K562 (cell line): ENCODE results near the gene NQO2. TPM values are rescaled to one million over a fixed set of nuclear protein-coding genes. Genes with fewer than 3 reads are reported as not detected.
A peak's percentile ranks its signal among the peaks of the same experiment; 100 is the strongest.

ENCODE experiments used
- ATAC-seq: fragments of 200-7000 bp; cut with Tn5 transposase; 3 replicates; pipeline ENCODE4 v1.9.1; 2020; ENCODE audit warnings: moderate library complexity
- BruUV-seq: library from RNA; stranded (reverse); fragments of 400-500 nt; replicated peaks from 2 replicates; lab custom pipeline; 2021; lab: Mats Ljungman, UMichigan
- CTCF ChIA-PET: fragments of 300-600 bp; formaldehyde crosslinking; extraction: SDS; loops from one replicate; lab custom pipeline; 2021; ENCODE audit warnings: low intra/inter-chr PET ratio; lab: Yijun Ruan, JAX
- POLR2A ChIA-PET: fragments of 300-600, 350-650 bp; sonication (Branson Sonifier 250); formaldehyde crosslinking; extraction: SDS; loops from one replicate; lab custom pipeline; 2021; ENCODE audit warnings: antibody characterized with exemption, inconsistent platforms; lab: Yijun Ruan, JAX
- DNase-seq, 4 experiments: peaks; one replicate each; pipeline versions ENCODE4 v3.0.0 to v3.0.0-alpha.2; 2011 to 2018; ENCODE audit warnings: low spot score in 3 of 4, mixed read lengths in 3 of 4; ENCODE audit errors: extremely low read depth in 1 of 4
- FAIRE-seq: peaks from 2 replicates; lab custom pipeline; 2011; peaks lifted over from hg19 to GRCh38; lab: Jason Lieb, UNC
- H2AFZ ChIP-seq: 2 replicates; pipeline ENCODE4 v1.6.0; 2011; ENCODE audit warnings: low read depth, low read length, control low read depth, inconsistent platforms
- H3K27ac ChIP-seq: fragments of 200-600 bp; 3 replicates; pipeline ENCODE4 v1.8.0; 2011; ENCODE audit warnings: low read depth, mild to moderate bottlenecking, control low read depth, inconsistent platforms, low read length, moderate library complexity, mixed read lengths; ENCODE audit errors: extremely low read depth
- H3K27me3 ChIP-seq, 2 experiments: fragments of 300-600 bp in 1 of 2; 2 replicates in 1 of 2; 3 replicates in 1 of 2; pipeline versions ENCODE4 v1.6.0 to v1.8.0; 2011; ENCODE audit warnings: inconsistent platforms in 2 of 2, low read length in 2 of 2, mild to moderate bottlenecking in 1 of 2, mixed read lengths in 1 of 2, moderate library complexity in 1 of 2; ENCODE audit not compliant: control insufficient read depth in 2 of 2, insufficient read depth in 2 of 2
- H3K36me3 ChIP-seq: fragments of 300-600 bp; 3 replicates; pipeline ENCODE4 v1.8.0; 2011; ENCODE audit warnings: mild to moderate bottlenecking, low read length, inconsistent platforms; ENCODE audit not compliant: control insufficient read depth, insufficient read depth
- H3K4me1 ChIP-seq, 2 experiments: fragments of 200-600 bp in 1 of 2; replicated peaks in 1 of 2; 2 replicates in 1 of 2; 3 replicates in 1 of 2; pipeline versions ENCODE4 v1.5.1 to v1.8.0; 2011; ENCODE audit warnings: inconsistent platforms in 2 of 2, low read length in 2 of 2, mild to moderate bottlenecking in 1 of 2, mixed read lengths in 1 of 2, moderate library complexity in 1 of 2; ENCODE audit not compliant: control insufficient read depth in 2 of 2, insufficient read depth in 2 of 2
- H3K4me2 ChIP-seq: 2 replicates; pipeline ENCODE4 v1.6.1; 2011; ENCODE audit warnings: low read length, control low read depth, inconsistent platforms, mixed read lengths; ENCODE audit not compliant: insufficient read depth
- H3K4me3 ChIP-seq: fragments of 200-600 bp; sonication (generic), shearing (Covaris generic); 2 replicates; pipeline ENCODE4 v1.5.1; 2016; ENCODE audit warnings: control low read depth, inconsistent platforms
- H3K79me2 ChIP-seq: fragments of 200-600 bp; 3 replicates; pipeline ENCODE4 v1.8.0; 2011; ENCODE audit warnings: low read length, inconsistent platforms; ENCODE audit not compliant: control insufficient read depth, insufficient read depth
- H3K9ac ChIP-seq, 2 experiments: 2 replicates each; pipeline versions ENCODE4 v1.6.0 to v1.6.1; 2011; ENCODE audit warnings: low read depth in 2 of 2, low read length in 2 of 2, control low read depth in 1 of 2, inconsistent platforms in 1 of 2, mild to moderate bottlenecking in 1 of 2, mixed read lengths in 1 of 2; ENCODE audit not compliant: insufficient read depth in 1 of 2
- H3K9me1 ChIP-seq: one replicate; pipeline ENCODE4 v1.6.0; 2011; ENCODE audit warnings: inconsistent platforms, mild to moderate bottlenecking, low read length, moderate library complexity; ENCODE audit not compliant: control insufficient read depth, insufficient read depth
- H3K9me3 ChIP-seq: replicated peaks from 2 replicates; pipeline ENCODE4 v1.5.1; 2011; ENCODE audit warnings: low read depth, low read length, inconsistent platforms; ENCODE audit not compliant: control insufficient read depth, insufficient read depth
- H4K20me1 ChIP-seq: replicated peaks from 2 replicates; pipeline ENCODE4 v1.6.1; 2011; ENCODE audit warnings: low read length, inconsistent platforms, mixed read lengths; ENCODE audit not compliant: control insufficient read depth, insufficient read depth
- CHAMP1 ChIP-seq: fragments of 450-650 bp; IDR thresholded peaks from 2 replicates; pipeline ENCODE4 v1.6.1; 2016; ENCODE audit warnings: mild to moderate bottlenecking
- E2F6 ChIP-seq, 2 experiments: IDR thresholded peaks; 2 replicates each; pipeline ENCODE4 v1.6.1; 2011; ENCODE audit warnings: borderline replicate concordance in 1 of 2, control low read depth in 1 of 2, low read depth in 1 of 2, low read length in 1 of 2, mild to moderate bottlenecking in 1 of 2, mixed read lengths in 1 of 2, moderate library complexity in 1 of 2; ENCODE audit not compliant: insufficient read depth in 1 of 2, insufficient read length in 1 of 2, poor library complexity in 1 of 2, severe bottlenecking in 1 of 2; ENCODE audit errors: extremely low read depth in 1 of 2
- GTF2F1 ChIP-seq: IDR thresholded peaks from 2 replicates; pipeline ENCODE4 v1.6.1; 2011; ENCODE audit warnings: low read depth, low read length, improper control_type of control experiment
- KLF1 ChIP-seq: fragments of 450-650 bp; IDR thresholded peaks from 2 replicates; pipeline ENCODE4 v1.6.1; 2016; ENCODE audit warnings: missing genetic modification characterization, missing compliant biosample characterization
- NR4A1 ChIP-seq, 2 experiments: fragments of 250-450 bp in 1 of 2; fragments of 450-650 bp in 1 of 2; sonication (Bioruptor Pico) in 1 of 2; IDR thresholded peaks; 2 replicates each; pipeline versions ENCODE4 v1.4.0 to v1.6.1; 2016 to 2020; ENCODE audit warnings: mild to moderate bottlenecking in 2 of 2, missing compliant biosample characterization in 1 of 2, missing genetic modification characterization in 1 of 2, moderate library complexity in 1 of 2
- REST ChIP-seq, 2 experiments: fragments of 450-650 bp; formaldehyde crosslinking in 1 of 2; IDR thresholded peaks; 2 replicates each; pipeline versions ENCODE4 v1.4.0 to v1.6.1; 2014 to 2020; ENCODE audit warnings: mild to moderate bottlenecking in 2 of 2, borderline replicate concordance in 1 of 2, low read depth in 1 of 2
- WGBS: fragments of 100-300 bp; shearing (Covaris generic); methylation state at CpG from one replicate; pipeline ENCODE4 v1.1.6; 2016; ENCODE audit warnings: low coverage, mixed read lengths; ENCODE audit not compliant: insufficient coverage; ENCODE audit errors: missing lambda C conversion rate; 5-methylcytosine and 5-hydroxymethylcytosine counted together
- in situ Hi-C: fragments of 300-500 bp; cut with MboI; formaldehyde crosslinking; loops from 4 replicates; pipeline ENCODE4 v1.15.0; 2018; ENCODE audit warnings: inconsistent platforms, mixed read lengths
- intact Hi-C: fragments of 100-400 bp; cut with micrococcal nuclease; formaldehyde crosslinking; loops from 2 replicates; pipeline ENCODE4 v1.14.2; 2022
- polyA plus RNA-seq, 8 experiments: library from polyadenylated mRNA; depleted of rRNA in 4 of 8; stranded (reverse) in 5 of 8; unstranded in 3 of 8; fragments of >200 nt; fragmentation: Nextera tagmentation in 2 of 8; fragmentation: Illumina TruSeq in 1 of 8; extraction: Ambion mirVana in 2 of 8; extraction: Trizol in 1 of 8; gene quantifications; 2 replicates each; pipeline versions ENCODE4 v1.2.1 to v1.2.3, GENCODE V29; 2011 to 2014; ENCODE audit warnings: inconsistent platforms in 1 of 8, missing spikeins in 1 of 8
- total RNA-seq, 7 experiments: library from RNA; depleted of rRNA in 6 of 7; stranded (reverse); fragments of >200 nt in 6 of 7; fragmentation: Illumina TruSeq in 2 of 7; extraction: Trizol in 2 of 7; gene quantifications; 2 replicates each; pipeline versions ENCODE4 v1.2.1 to v1.2.3, GENCODE V29; 2011 to 2021; ENCODE audit warnings: low replicate concordance in 1 of 7

NQO2 gene
- total and polyA plus RNA-seq, 9 of the 15 experiments (the other 6 are each of a cell fraction or from before 2014, with no cell fraction given), result 54.6 to 214 (median 116) TPM

GRCh38 chr6:2984738-2985406 is 14.8 kb upstream of the NQO2 start:
- Histone ChIP-seq H3K4me3 (no peak overlapping the region), H3K36me3 (no peaks in the 10 kb centered on the region), H4K20me1 (no peaks in the 10 kb centered on the region), H3K9ac (peak overlapping the region; percentile 16 to 80; a peak in 3 of 4 replicates), H3K9me1 (no peaks in the 10 kb centered on the region), H3K27me3 (no peaks in the 10 kb centered on the region), H3K4me2 (peak overlapping the region; percentile 38; the same call in 1 of the 2 replicates), H3K9me3 (no peaks in the 10 kb centered on the region), H3K27ac (peak overlapping the region; percentile 44), H3K4me1 (peaks cover 58 to 73% of the 10 kb centered on the region in 2 experiments), H3K79me2 (peaks cover 12% of the 10 kb centered on the region; the same call in 2 of the 3 replicates), H2AFZ (peak overlapping the region; percentile 61)
- ATAC-seq (no peak), FAIRE-seq (no peak), DNase-seq (peak in 1 of 4 experiments; percentile 56)
- 48% methylated on average over 12 of the region's 12 CpGs for WGBS
- intact Hi-C loops (loop anchor here (5.0 kb wide), 1 partner anchor 177 kb away; no protein-coding TSS in a partner anchor), in situ Hi-C loops (loop anchor here (5.0 kb wide), 1 partner anchor 128 kb away; no protein-coding TSS in a partner anchor)
- ChIA-PET CTCF (no interaction called here), POLR2A (interaction anchor here (0.6 to 9.0 kb wide), 7 partner anchors 9 to 145 kb away, joined by 3 to 95 read pairs (median 4); partner anchors contain the start of genes NQO2 and SERPINB6)
- no TSS peak for BruUV-seq
- TF ChIP-seq KLF1 (tag) (no peak), GTF2F1 (no peak), E2F6 (IDR thresholded peaks at IDR 0.05; ENCODE audit: borderline replicate concordance in 1 of 2, extremely low read depth in 1 of 2, insufficient read depth in 1 of 2, insufficient read length in 1 of 2, low read depth in 1 of 2, low read length in 1 of 2, poor library complexity in 1 of 2, severe bottlenecking in 1 of 2) (no peak), CHAMP1 (no peak), NR4A1 (CRISPR knock-in tag; IDR thresholded peaks at IDR 0.05) (no peak), NR4A1 (tag; IDR thresholded peaks at IDR 0.05) (peak; percentile 81), REST (IDR thresholded peaks at IDR 0.05; ENCODE audit: borderline replicate concordance) (no peak), REST (CRISPR knock-in tag; IDR thresholded peaks at IDR 0.05; ENCODE audit: low read depth) (no peak)
